ENCODE data around the gene CLASRP.

DNA sequence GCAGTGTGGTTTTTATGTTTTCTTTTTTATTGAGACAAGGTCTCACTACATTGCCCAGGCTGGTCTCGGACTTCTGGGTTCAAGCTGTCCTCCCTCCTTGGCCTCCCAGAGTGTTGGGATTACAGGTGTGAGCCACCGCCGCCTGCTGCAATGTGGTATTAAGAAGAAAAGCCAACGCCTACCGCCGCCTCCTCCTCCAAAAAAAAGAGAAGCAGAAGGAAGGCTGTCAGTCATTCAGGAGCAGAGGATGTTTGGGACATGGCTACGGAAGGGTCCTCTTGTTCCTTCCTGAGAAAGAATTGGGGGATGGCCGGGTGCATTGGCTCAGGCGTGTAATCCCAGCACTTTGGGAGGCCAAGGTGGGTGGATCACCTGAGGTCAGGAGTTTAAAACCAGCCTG, 55.3 kb downstream of the CLASRP start:
- TF ChIP-seq FUS (optimal IDR thresholded peaks at IDR 0.05; ENCODE audit: low read depth, low read length) (no peak), PML (IDR thresholded peaks at IDR 0.05; ENCODE audit: low read length) (no peak), KLF1 (tag; IDR thresholded peaks at IDR 0.05) (no peak)
